Mesothelial cell of epicardium (in vitro differentiated cells): ENCODE results near the gene CCT6A. TPM values are rescaled to one million over a fixed set of nuclear protein-coding genes. Genes with fewer than 3 reads are reported as not detected.
"Not testable (repeated sequence)": the region's sequence is repeated elsewhere in the genome, so short reads cannot be mapped to it uniquely, and the experiment has no call there.

Source experiments
- DNase-seq, 2 experiments: peaks; one replicate each; pipeline ENCODE4 v3.0.0; 2021; ENCODE audit warnings: low spot score in 2 of 2; ENCODE audit not compliant: unreplicated experiment in 2 of 2
- H3K27ac Mint-ChIP-seq: 2 replicates; pipeline ENCODE4 v1.8.0; 2021; ENCODE audit warnings: mixed read lengths
- H3K27me3 Mint-ChIP-seq: 2 replicates; pipeline ENCODE4 v1.8.0; 2021; ENCODE audit warnings: low read depth, mixed read lengths
- H3K36me3 Mint-ChIP-seq: 2 replicates; pipeline ENCODE4 v1.8.0; 2021; ENCODE audit warnings: mixed read lengths
- H3K4me1 Mint-ChIP-seq: 2 replicates; pipeline ENCODE4 v1.8.0; 2021; ENCODE audit warnings: mixed read lengths
- H3K4me3 Mint-ChIP-seq: 2 replicates; pipeline ENCODE4 v1.8.0; 2021; ENCODE audit warnings: mild to moderate bottlenecking, moderate library complexity, mixed read lengths
- H3K9me3 Mint-ChIP-seq: 2 replicates; pipeline ENCODE4 v1.8.0; 2021; ENCODE audit warnings: mixed read lengths
- CTCF ChIP-seq: fragments of 200-600 bp; sonication (generic); IDR thresholded peaks from one replicate; pipeline ENCODE4 v1.5.0; 2021; ENCODE audit warnings: antibody characterized with exemption; ENCODE audit not compliant: unreplicated experiment
- total RNA-seq: library from RNA; stranded (reverse); gene quantifications from 3 replicates; pipeline ENCODE4 v1.2.1, GENCODE V29; 2021

CCT6A gene
- total RNA-seq, 1 donor from 2014 or later, result 127 TPM

- H3K4me3 Mint-ChIP-seq, result peak within 1 kb of the TSS; percentile 94
- peaks cover 29% of the 10 kb centered on the region for H3K36me3 Mint-ChIP-seq
- peak; percentile 90 to 95 for DNase-seq
- H3K4me1 Mint-ChIP-seq, result peaks cover 22% of the 10 kb centered on the region
- H3K27ac Mint-ChIP-seq, result peak within 1 kb of the TSS; percentile 98
- H3K9me3 Mint-ChIP-seq, result no peaks in the 10 kb centered on the region
- H3K27me3 Mint-ChIP-seq, result no peaks in the 10 kb centered on the region
- no peak for TF ChIP-seq CTCF
Observed at GRCh38 chr7:56063882-56064625, 12.5 kb downstream of the CCT6A start, which contains the start of gene SUMF2. TSS of gene SUMF2 (plus strand) at chr7:56064286. CDS start at chr7:56064312, 26 bp downstream.

- H3K27ac Mint-ChIP-seq, H3K9me3 Mint-ChIP-seq, DNase-seq, H3K27me3 Mint-ChIP-seq: not testable (repeated sequence)
- peaks cover 29% of the 10 kb centered on the region for H3K36me3 Mint-ChIP-seq
- H3K4me1 Mint-ChIP-seq, result peaks cover 22% of the 10 kb centered on the region
- peak overlapping the region; percentile 26 for H3K4me3 Mint-ChIP-seq
Observed at GRCh38 chr7:56066376-56066775, 14.8 kb downstream of the CCT6A start.

- no peaks in the 10 kb centered on the region for H3K27me3 Mint-ChIP-seq
- H3K4me1 Mint-ChIP-seq, result peaks cover 2% of the 10 kb centered on the region
- H3K36me3 Mint-ChIP-seq, result peaks cover 29% of the 10 kb centered on the region
- no peaks in the 10 kb centered on the region for H3K9me3 Mint-ChIP-seq
- no peak overlapping the region for H3K4me3 Mint-ChIP-seq
- peak; percentile 74 for TF ChIP-seq CTCF
- peak in 1 of 2 experiments; percentile 85 for DNase-seq
- H3K27ac Mint-ChIP-seq, result peak overlapping the region; percentile 73
Observed at GRCh38 chr7:56074371-56074791, 22.8 kb downstream of the CCT6A start.

- H3K36me3 Mint-ChIP-seq, result peaks cover 22% of the 10 kb centered on the region
- peaks cover 2% of the 10 kb centered on the region for H3K4me1 Mint-ChIP-seq
- no peak overlapping the region for H3K27ac Mint-ChIP-seq
- no peaks in the 10 kb centered on the region for H3K9me3 Mint-ChIP-seq
- no peaks in the 10 kb centered on the region for H3K27me3 Mint-ChIP-seq
- H3K4me3 Mint-ChIP-seq, result no peak overlapping the region
- TF ChIP-seq CTCF, result no peak
- no peak for DNase-seq
Observed at GRCh38 chr7:56077681-56078080, 26.1 kb downstream of the CCT6A start.

- Mint-ChIP-seq H3K27me3 (no peaks in the 10 kb centered on the region), H3K4me1 (peaks cover 2% of the 10 kb centered on the region), H3K9me3 (no peaks in the 10 kb centered on the region), H3K4me3 (no peak overlapping the region), H3K27ac (no peak overlapping the region), H3K36me3 (peaks cover 19% of the 10 kb centered on the region)
- DNase-seq, result no peak
- no peak for TF ChIP-seq CTCF
Observed at GRCh38 chr7:56078196-56078595, 26.6 kb downstream of the CCT6A start.

- no peak overlapping the region for H3K4me3 Mint-ChIP-seq
- no peaks in the 10 kb centered on the region for H3K27me3 Mint-ChIP-seq
- H3K36me3 Mint-ChIP-seq, result peaks cover 18% of the 10 kb centered on the region
- no peak for DNase-seq
- no peaks in the 10 kb centered on the region for H3K9me3 Mint-ChIP-seq
- TF ChIP-seq CTCF, result no peak
- H3K4me1 Mint-ChIP-seq, result no peaks in the 10 kb centered on the region
- H3K27ac Mint-ChIP-seq, result no peak overlapping the region
Observed at GRCh38 chr7:56079450-56080185, 28.1 kb downstream of the CCT6A start.

- H3K36me3 Mint-ChIP-seq, result peaks cover 18% of the 10 kb centered on the region
- not testable (repeated sequence) for H3K9me3 Mint-ChIP-seq, H3K27ac Mint-ChIP-seq, H3K27me3 Mint-ChIP-seq, H3K4me1 Mint-ChIP-seq, H3K4me3 Mint-ChIP-seq, DNase-seq
Observed at GRCh38 chr7:56080726-56081435, 29.3 kb downstream of the CCT6A start.
